ENCODE measurements around the gene P2RX6.

GRCh38 chr22:21054046-21054713, 39.2 kb downstream of the P2RX6 start:
- TF ChIP-seq CTCF (IDR thresholded peaks at IDR 0.05) (no peak), POLR2A (IDR thresholded peaks at IDR 0.05) (no peak)

All from right lobe of liver (tissue), 4 donors.